22Rv1 (cell line): ENCODE results near the gene TPRA1.

ENCODE experiments used
- CTCF ChIP-seq: fragments of 450-650 bp; IDR thresholded peaks from 2 replicates; pipeline ENCODE4 v1.5.1; 2017; ENCODE audit warnings: mild to moderate bottlenecking
- ZFX ChIP-seq: fragments of 450-650 bp; IDR thresholded peaks from 2 replicates; pipeline ENCODE4 v1.6.1; 2017; ENCODE audit warnings: antibody characterized with exemption, borderline replicate concordance

GRCh38 chr3:127615631-127616305 is 25.2 kb upstream of the TPRA1 start:
- TF ChIP-seq CTCF (no peak), ZFX (no peak)
